Activated CD8-positive, alpha-beta memory T cell treated with anti-CD3 and anti-CD28 coated beads for 4 hours (primary cell): Measurements from ENCODE around the gene MECP2.

Experiments used
- DNase-seq, 2 donors: peaks; one replicate each; pipeline ENCODE4 v3.0.0-alpha.2; 2020; ENCODE audit warnings: low read depth in 2 of 2

MECP2 gene

DNA sequence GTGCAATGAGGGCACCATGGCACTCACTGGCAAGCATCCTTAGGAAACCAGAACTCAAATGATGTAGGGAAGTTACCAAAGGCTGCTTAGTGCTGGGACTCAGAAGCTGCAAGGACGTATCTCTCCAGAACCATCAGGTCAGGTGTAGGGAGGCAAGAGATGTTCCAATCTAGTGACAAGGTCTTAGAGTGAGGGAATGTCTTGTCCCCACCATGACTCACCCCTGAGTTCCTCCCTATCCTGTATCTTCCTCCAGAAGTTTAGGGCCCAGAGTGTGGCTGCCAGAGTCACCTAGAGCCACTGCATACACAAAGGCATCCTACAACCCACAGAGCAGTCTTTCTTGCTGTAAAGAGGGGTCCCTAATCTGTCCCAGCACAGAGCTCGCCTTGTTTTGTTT is 63.7 kb downstream of the MECP2 start:
- no peak for DNase-seq

DNA sequence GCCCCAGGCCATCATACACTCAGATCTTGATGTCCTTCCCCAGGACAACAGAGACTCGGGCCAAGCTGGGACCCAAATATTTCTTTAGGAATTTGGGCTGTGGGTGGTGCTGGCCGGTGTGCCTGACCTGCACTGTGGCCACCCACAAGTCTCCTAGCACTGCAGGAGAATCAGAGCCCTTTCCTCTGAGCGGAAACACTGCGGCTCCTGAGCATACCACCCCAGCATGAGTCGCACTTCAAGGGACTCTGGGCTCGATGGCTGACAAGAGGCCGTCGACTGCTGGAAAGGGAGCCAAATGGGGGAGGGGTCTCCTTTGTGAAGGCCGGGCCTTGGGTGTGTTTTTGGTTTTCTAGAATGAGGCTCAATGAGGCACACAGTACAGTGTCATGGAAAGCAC is 64.9 kb downstream of the MECP2 start:
- DNase-seq, result no peak

DNA sequence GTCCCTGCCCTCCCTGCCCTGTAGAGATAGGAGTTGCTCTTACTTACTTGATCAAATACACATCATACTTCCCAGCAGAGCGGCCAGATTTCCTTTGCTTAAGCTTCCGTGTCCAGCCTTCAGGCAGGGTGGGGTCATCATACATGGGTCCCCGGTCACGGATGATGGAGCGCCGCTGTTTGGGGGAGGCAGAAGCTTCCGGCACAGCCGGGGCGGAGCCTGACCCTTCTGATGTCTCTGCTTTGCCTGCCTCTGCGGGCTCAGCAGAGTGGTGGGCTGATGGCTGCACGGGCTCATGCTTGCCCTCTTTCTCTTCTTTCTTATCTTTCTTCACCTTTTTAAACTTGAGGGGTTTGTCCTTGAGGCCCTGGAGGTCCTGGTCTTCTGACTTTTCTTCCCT is 65.4 kb downstream of the MECP2 start:
- no peak for DNase-seq

DNA sequence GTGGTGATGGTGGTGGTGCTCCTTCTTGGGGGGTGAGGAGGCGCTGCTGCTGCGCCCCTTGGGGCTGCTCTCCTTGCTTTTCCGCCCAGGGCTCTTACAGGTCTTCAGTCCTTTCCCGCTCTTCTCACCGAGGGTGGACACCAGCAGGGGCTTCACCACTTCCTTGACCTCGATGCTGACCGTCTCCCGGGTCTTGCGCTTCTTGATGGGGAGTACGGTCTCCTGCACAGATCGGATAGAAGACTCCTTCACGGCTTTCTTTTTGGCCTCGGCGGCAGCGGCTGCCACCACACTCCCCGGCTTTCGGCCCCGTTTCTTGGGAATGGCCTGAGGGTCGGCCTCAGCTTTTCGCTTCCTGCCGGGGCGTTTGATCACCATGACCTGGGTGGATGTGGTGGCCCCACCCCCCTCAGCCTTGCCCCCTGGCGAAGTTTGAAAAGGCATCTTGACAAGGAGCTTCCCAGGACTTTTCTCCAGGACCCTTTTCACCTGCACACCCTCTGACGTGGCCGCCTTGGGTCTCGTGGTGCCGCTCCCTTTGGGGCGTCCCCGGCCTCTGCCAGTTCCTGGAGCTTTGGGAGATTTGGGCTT is 66.7 kb downstream of the MECP2 start:
- no peak for DNase-seq

DNA sequence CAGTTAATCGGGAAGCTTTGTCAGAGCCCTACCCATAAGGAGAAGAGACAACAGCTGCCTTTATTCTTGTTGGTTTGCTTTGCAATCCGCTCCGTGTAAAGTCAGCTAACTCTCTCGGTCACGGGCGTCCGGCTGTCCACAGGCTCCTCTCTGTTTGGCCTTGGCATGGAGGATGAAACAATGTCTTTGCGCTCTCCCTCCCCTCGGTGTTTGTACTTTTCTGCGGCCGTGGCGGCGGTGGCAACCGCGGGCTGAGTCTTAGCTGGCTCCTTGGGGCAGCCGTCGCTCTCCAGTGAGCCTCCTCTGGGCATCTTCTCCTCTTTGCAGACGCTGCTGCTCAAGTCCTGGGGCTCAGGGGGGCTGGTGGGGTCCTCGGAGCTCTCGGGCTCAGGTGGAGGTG is 67.3 kb downstream of the MECP2 start:
- no peak for DNase-seq

DNA sequence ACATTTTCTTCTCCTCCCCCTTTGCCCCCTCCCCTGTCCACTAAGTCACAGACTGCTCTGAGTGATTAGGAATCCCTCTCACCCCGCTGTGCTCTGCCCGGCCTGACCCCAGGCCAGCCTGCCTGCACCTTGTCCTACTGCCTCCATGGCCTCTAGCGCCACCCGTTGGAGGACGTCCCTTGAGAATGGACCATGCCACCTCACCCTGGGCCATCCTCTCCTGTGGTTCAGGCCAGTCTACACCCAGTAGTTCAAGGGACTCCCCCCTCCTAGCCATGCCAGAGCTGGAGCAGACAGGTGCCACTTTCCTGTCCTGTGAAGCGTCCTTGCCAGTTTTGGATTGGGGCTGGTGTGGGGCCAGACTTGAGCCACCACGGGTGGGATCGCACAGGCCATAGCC is 68.1 kb downstream of the MECP2 start:
- DNase-seq, result no peak

DNA sequence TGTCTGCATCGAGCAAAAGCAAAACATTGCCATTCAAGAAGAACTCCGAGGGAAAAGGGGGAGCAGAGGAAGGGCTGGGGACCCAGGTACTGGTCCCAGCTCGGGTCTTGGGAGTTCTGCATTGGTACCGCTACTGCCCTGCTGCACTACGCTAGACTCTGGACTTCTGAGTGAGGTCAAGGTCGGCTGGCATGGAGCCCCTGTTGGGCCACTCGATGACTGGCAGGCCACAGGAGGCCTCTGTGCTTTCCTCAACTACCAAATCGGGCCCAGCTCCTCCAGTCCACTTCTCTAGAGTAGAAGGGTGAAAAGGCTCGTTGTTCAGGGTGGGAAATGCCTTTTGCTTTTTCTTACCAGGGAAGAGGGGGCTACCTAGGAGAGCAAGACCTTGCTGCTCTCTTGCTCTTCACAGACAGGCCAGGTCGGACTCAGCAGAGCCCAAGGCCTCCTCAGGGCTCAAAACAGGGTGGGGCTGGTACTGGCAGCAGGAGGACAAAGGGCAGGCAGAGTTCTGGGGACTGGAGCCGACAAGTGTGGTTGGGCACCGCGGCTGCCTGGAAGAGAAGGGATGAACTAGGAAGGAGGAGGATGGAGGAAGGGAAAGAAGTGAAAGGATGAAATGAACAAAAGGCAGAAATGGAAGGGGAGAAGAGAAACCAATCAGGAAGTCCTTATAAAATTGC is 68.9 kb downstream of the MECP2 start:
- no peak for DNase-seq

DNA sequence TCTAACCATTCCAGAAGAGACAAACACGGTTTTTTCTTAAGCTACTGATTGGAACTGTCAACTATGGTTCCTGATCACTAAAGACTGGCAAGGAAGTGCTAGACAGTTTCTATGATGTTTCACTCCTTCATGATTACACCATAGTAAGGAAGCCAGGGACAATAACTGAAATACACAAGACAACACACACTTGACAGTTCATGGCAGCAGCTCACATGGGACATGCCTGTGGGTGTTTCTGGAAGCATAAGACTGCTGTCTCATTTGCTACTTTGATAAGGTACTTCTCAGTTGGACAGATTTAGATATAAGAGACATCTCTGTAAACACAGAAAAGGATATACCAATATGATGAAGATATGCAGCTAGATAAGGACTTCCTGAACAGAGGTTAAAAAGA is 69.5 kb downstream of the MECP2 start:
- DNase-seq, result no peak

DNA sequence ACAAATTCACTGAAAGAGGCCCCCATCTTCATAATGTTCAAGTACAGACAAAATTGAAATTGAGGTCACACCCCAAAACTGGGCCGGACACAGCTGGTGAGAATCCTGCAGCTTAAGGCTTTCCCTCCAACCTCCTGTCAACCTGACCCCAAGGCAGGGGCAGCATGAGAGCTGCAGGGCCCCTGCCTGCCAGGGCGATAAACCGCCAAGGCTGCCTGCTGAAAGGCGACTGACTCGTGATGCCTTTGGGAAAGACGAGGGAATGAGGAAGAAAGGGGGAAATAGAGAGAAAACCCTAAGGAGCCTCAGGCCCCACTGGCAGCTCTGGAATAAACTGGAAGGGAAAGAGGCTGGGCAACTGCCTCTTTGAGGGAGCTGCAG is 70.5 kb downstream of the MECP2 start:
- no peak for DNase-seq

DNA sequence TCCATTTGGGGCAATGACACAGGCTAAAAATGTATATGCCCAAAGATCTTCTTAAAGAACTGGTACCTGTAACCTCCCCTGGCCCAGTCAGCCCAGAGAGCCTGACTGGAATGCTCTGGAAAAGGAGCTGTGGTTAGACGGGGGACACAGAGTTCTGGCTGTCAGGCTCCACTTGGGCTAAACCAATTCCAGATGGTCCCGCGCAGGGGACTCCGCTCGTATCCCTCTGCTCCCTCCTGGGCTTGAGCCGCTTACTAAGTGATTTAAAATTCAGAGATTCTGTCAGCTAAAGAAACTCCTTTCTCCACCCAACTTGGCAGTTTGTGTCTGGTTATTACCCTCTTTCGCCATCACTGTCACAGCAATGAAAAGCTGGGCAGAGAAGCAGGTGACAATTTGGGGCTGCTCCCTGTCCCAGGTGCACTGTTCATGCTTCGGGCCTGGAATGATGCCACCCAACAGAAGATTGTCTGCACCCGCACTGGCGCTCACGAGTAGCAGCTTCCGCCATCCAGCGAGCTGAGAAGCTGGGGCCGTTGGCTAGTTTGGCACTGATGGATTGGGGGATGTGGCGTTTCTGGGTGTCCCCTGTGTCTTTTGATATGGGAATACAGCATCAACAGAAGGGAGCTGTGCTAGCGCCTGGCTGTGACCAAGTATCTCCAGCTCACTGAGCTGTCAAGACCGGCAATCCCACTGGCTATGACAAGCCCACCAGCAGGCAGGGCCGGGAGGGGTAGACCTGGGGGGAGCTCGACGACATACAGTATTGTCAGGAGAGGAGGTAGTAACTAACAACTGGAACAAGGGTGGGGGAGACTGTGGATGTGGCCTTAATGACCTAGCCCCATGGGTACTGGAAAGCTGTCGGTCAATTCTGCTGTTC is 71.1 kb downstream of the MECP2 start:
- DNase-seq, result no peak

DNA sequence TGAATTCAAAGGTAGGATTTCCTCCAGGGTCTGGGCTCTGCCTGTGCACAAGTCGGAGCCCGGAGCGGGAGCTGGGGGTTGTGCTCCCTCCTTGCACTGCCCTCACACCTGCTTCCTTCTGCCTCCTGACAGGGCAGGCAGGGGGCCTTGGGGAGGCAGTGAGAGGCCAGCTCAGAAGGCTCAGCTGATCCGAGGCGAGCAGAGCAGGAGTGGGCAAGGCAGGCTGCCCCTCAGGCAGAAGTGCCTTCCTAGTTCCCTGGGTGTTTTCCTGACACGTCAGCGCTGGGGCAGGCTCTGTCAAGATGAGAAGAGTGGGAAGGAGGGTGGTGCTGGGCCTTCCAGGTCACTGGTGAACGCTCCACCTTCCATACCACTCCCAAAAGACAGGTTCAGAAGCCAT is 72.3 kb downstream of the MECP2 start:
- DNase-seq, result no peak

DNA sequence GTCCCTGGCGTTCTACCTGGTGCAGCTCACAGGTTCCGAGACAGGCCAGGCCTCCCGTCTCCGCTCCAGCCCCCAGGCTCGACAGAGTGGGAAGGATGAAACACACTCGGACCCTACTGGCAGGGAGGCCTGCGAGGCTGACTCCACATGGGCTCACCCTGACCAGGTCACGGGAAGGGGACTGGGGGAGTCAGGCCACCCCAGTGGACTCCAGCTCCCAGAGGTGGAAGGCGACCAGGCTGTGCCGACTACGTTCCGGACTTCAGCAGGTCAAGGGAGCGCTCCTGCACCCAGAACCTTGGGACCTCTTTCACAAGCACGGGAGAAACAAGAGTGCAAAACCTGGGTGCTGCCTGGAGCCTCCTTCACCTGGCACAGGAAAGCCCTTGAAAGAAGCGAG is 73.2 kb downstream of the MECP2 start:
- no peak for DNase-seq

DNA sequence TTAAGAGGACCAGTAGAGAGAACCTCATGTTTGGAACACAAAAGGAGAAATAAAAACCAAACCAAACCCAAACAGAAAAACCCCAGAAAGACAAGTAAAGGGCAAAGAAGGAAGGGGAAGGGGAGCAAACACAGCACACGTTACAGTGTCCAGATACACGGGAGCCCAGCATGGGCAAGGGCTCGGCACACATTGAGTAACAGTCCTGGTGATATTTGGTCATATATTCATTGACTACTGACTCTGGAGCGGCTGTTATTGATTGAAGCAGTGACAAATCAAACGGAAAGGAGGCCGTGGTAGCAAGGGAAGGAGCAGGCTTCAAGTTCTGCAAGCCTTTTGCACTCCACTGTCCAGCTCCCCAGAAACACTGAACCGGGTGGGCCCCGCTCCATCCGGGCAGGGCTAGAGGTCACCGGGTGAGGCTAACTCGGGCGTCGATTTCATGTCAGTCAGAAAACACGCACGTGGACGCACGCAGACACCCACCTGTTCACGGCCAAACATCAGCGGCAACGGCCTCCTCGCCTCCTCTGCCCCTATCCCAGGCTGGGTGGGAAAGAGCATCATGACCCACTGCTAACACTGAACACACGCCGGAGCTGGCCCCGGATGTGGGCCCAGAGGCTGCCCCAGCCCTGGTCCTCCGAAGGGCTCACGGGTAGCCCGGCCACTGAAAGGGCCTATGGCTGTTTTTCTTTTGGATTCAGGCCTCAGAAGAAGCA is 74.1 kb downstream of the MECP2 start:
- DNase-seq, result no peak

DNA sequence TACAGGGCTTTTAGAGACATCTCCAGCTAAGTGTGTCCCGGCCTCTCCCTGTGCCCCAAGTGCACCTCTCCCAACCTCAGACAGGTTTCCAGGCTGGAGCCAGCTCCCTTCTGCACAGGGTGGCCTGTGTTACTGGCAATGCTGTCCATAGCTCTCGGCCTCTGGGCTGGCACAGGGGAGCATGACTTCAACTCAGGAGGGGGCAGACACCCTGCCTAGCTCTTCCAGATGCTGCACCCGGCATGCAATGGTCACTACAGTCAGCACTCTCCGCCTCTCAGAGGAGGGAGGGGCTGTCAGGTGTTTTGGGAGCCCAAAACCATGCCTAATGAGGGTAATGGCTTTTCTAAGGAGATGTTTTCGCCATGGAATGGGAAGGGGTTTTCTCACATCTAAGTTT is 75.4 kb downstream of the MECP2 start:
- no peak for DNase-seq

DNA sequence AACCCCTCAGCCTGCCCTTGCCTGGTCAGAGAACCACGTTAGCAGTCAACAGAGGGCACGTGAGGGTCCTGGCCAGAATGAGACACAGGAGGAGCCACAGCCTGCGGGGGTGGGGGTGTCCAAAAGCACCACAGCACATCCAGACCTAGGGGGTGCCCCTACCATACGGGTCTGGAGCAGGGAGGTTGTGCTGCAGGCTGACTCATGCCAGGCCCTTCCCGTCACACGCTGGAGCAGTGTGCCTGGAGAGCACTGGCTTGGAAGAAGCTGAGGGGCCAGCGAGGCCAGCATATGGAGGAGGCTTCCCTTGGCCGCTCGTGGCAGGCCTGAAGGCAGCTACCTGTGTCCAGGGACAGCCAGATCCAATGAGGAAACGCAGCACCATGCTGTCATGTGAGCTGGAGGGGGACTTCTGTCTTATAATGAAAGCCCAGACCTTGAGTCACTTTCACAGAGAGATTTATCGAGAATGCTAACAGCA is 76.3 kb downstream of the MECP2 start:
- no peak for DNase-seq

DNA sequence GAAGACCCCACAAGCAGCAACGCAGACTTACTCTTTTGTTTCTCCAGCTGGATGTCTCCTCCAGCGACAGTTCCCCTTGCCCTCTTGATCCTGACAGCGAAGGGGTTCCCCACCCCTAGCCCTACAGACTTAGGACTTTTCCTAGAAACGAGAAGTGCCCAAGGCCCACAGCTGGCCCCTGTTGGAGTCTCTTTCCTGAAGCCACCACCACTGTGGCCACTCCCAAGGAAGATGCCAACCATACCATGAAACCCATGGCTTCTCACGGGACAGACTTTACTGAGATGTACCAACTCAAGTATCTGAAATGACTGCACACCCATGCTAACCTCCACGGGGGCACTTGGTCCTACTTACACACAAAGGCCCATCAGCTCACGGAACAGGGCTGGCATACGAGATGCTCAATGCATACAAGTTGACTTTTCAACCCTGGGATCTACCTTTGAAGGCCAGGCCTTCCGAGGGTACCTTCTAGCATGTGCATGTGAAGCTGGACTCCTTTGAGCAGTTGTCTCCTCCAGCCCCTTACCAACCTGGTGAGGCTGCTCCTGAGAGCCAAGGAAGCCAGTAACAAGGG is 76.9 kb downstream of the MECP2 start:
- no peak for DNase-seq

DNA sequence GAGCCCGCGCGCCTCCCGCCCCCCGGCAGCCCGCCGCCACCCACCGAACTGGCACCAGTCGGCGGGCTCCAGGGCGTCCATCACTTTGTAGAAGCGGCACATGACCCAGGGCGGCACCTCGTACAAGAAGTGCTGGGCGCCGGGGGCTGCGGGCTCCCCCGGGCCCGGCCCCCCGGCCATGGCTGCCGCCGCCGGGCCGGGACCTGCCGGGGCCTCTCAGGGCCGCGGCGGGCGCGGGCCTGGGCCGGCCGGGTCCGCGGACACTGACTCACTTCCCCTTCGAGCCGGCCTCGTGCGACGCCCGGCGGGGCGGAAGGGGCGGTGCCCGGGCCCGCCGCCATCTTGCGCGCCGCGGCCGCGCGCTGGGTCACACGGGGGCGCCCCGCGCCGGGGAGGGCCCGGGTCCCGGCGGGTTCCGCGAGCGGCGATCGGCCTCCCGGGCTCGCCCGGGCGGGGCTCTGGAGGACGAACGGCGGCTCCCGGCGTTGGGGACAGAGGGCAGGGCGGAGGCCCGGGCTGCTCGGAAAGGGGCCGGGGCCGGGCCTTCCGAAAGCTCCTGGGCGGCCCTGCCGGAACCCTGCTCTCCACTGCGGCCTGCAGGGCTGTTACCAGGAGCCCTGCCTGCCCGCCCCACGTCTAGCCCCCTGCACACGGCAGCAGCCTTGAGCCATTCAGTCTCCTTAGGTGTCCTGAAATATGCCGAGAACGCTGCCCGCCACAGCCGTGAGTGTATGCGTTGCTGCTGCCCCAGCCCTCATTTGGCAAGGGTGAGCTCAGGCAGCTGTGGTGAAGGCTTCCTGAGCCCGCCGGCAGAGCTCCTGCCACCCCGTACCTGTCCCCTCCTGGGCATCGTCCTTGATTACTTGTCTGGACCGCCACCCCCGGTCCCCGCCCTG is 77.6 kb downstream of the MECP2 start, which contains the start of gene IRAK1:
IRAK1 (minus strand) TSS at position 270 of the 896 bp plus-strand sequence; CDS start at position 180, 90 bp downstream.
- DNase-seq, result no peak

DNA sequence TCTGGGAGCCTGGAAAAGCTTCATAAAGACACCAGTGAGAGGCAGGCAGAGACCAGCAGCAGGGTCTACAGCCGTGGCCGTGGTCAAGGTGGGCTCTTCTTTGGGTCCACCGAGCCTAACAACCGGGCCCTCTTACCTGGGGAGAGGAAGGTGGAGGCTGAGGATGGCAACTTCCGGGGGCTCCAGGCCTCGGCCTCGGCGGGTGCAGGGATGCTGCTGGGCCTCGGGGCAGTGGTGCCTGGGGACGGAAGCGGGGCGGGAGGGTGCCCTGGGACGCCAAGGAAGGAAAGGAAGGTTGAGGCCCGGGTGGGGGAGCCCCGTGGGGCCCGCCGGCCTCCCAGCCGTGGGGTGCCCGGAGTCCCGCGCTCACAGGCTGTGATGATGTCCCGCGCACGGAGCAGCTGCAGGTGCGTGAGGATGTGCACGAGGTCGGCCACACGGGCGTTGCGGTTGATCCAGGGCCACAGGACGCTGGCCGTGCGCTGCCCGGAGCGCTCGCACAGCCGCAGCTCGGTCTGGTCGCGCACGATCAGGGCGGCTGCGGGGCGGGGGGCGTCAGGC is 78.4 kb downstream of the MECP2 start:
- no peak for DNase-seq

DNA sequence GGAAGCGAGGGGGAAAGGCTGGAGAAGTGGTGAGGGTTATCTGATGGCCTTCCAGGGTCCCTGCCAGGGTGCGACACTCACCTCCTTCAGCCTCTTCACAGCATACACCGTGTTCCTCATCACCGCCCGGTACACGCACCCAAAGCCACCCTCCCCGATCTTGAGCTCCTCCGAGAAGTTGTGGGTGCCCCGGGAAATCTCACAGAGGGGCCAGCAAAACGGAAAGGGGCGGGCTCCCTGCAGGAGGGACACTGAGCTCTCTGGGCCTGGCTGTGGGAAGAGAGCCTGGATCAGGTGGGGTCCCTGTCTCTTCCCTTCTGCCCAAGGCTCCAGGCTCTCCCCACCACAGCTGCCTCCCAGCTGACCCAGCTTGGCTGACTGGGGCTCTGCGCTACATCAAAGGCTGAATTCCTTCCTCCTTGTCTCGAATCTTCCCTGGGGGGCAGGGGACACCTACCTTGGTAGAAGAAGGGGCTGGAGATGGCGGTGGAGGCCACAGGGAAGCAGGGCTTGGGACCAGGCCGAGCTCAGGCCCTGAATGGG is 78.9 kb downstream of the MECP2 start:
- DNase-seq, result no peak
